TTC549 (cell line): ENCODE measurements around the gene NOTUM.
A peak's percentile ranks its signal among the peaks of the same experiment; 100 is the strongest.
"Not testable (repeated sequence)": the region's sequence is repeated elsewhere in the genome, so short reads cannot be mapped to it uniquely, and the experiment has no call there.

Experiments
- FAIRE-seq: peaks from 2 replicates; lab custom pipeline; 2012; peaks lifted over from hg19 to GRCh38; lab: Jason Lieb, UNC

Gene NOTUM

DNA sequence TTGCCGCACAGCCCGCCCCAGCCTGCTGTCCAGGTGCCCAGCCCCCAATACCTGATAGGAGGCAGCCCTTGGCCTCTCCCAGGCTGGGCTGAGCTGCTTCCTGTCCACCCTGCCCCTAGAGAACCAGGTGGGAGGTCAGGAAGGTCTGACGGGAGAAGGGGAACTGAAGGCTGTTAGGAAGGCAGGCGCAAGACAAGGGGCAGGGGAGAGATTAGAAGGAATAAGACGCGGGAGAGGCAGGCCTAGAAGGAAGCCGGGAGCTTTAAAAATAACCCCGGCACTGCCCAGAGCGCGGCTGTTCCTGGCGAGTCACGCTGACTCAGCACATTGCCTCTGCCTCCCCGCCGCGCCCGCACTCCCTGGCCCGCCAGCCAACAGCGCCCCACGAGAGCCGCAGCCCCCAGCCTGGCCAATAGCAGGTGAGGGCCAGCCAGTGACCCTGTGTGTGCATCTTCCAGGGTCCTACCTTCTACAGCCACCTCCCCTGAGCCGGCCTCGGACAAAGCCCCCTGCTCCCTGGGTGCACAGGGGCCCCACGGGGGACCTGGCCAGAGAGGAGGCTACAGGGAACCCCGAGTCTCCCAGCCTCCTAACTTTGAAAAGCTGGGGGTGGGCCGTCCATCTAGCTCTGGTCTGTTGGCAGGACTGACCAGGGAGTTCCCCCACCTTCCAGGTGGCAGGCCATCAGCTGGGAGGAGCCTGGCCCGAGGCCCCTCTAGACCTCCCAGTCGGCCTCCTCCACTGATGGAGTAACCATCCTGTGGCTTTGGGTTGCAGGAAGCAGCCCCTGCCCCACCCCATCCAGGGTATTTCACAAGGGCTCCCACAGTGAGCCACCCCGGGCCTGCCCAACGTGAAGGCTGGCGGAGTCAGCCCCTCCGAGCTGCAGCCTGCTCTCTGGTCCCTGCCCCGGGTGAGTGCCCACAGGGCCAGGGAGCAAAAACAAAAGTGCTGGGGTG, 37.4 kb downstream of the NOTUM start:
- no peak for FAIRE-seq

DNA sequence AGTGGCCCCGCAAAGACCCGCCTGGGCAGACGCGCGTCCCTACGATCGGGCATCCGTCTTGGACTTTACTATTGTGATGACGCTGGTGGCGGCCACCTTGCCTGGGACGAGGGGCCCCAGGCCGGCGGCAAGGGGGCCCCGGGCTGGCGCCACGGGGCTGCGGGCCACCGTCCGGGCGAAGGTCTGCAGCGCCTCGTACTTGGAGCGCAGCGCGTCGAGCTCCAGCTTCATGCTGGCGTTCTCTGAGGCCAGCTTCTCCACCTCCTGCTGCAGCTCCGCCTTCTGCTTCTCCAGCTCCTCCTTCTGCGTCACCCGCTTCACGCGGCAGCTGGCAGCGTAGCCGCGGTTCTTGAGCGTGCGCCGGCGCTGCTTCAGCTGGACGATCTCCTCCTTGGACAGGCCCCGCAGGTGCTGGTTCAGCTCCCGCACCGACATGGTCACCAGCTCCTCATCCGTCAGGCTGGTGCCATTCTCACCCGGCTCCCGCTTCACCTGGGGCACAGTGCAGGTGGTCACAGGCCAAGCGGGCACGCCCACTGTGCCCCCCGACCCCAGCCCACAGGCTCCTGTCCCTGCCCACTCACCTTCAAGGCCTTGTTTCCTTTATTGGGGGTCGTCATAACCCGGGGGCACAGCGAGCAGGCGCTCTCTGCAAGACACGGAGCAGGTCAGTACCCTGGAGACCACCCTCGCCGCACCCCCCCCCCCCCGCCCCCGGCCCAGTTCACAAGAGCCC, 38.3 kb downstream of the NOTUM start:
- FAIRE-seq = no peak

DNA sequence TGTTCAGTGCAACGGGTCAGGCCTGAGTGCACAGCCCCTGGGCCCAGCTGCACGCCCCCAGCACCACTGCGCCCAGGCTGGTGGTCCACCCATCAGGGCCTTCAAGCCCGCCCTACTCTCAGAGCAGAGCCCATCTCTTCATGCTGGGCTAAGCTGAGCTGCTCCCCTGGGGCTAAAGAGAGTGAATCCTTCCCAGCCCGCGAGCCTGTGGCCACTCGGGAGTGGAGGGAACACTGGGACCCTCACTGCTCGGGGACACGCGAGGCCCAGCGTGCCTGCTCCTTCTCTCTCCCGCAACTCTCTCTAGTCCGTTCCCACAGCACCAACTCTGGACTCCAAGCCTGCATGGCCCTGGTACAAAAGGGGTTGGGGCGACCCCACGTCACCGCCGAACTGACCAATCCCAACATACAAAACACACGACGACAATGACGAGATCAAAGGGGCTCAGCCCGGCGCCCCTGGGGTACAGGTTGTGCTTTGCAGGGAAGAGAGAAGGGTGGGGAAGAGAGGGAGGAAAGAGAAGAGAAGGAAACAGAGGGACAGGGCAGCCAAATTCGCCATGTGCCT, 38.9 kb downstream of the NOTUM start:
- no peak for FAIRE-seq

DNA sequence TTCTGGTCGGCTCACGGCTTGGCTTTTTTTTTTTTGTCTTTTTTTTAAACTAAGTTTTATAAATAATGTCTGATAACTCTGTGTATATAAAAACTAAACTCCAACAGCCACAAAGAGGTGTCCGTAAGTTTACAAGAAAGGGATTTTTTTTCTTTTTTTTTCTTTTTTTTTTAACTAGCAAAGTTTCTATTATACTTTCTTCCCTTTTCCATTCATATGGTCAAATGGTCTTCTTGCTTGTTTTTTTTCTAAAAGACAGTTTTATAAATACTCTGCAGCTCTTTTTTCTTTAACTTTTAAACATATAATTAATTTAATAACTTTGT, 39.5 kb downstream of the NOTUM start:
- FAIRE-seq = peak; percentile 55

DNA sequence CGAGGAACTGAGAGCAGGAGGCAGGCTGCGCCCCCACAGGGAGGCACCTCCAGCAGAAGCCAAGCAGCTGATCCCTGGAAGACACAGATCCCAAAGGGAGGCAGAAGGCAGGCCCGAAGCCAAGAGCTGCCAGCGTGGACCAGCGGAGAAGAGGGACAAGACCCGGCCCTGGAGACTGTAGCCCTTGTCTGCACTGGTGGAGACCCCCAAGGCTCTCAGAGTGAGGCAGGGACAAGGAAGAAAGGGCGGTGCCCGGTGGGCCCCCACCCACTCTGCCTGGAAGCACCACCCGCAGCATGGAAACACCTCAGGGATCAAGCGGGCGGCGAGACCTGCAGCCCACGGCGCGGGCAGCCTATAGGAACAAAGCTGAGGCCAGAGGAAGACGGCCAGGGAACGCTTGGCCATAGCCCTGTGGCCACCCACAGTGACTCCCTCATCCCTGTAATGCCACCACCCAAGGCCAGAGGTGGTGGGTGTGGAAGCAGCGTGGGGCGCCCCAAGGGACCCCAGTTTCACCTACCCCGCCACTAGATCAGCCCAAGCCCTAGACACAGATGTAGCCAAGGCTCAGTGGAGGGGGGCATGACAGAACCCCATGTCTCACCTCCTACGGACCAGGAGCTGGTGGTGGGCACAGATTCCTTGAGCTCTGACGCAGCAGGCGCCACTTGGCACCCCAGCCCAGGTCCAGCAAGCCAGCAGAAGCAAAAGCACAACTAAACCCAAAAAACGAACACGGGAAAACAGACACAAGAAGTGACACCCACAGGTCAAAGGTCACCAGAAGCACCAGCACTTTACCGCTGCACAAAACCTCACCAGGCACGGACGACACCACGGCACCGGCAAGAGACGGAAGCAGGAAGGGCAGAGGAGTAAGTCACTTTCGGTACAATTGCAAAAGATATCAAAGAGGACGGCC, 40.1 kb downstream of the NOTUM start:
- FAIRE-seq = no peak

DNA sequence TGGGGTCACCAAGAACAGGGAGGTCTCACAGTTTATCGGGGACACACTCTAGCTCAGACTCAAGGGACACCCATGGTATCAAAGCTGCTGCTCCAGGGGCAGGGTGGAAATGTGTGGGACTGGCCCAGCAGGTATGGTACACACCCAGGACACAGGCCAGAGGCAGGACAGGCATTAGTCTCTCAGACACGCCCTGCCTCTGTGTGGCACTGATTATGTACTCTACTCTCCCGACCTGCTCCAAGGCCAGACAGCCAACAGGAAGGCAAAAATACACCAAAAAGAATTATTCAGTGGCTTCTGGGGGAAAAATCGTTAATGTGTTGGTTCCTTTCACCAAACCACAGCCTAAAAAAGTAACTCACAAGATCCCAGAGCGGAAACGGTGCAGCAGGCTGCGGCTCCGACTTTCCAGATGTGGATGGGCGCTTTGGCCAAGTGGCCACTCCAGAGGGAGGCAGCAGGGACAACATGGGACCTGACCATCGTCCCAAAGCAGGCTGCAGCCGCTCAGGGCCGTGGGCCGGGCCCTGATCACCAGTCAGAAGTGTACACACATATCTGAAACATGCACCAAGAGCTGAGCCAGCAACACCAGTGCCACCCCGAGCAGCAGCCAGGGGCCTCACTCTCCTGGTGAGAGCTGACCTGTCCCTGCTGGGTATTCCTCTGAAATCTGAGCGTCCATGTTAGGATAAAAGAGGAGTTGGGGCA, 42.0 kb downstream of the NOTUM start:
- no peak for FAIRE-seq

DNA sequence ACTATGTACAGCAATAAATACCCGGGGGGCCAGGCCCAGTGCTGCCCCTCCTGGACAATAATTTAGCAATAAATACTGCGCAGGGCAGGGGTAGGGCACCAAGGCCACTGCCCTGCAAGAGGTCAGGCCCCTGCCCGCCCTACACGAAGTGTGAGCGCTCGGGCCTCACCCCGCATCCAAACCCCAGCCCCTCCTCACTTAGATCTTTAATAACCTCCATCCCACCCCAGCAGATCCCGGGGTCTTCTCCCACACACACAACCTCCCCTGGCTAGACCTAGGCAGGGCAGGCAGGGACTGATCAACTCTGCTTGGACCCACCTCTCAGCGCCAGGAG, 42.7 kb downstream of the NOTUM start:
- FAIRE-seq = not testable (repeated sequence)

DNA sequence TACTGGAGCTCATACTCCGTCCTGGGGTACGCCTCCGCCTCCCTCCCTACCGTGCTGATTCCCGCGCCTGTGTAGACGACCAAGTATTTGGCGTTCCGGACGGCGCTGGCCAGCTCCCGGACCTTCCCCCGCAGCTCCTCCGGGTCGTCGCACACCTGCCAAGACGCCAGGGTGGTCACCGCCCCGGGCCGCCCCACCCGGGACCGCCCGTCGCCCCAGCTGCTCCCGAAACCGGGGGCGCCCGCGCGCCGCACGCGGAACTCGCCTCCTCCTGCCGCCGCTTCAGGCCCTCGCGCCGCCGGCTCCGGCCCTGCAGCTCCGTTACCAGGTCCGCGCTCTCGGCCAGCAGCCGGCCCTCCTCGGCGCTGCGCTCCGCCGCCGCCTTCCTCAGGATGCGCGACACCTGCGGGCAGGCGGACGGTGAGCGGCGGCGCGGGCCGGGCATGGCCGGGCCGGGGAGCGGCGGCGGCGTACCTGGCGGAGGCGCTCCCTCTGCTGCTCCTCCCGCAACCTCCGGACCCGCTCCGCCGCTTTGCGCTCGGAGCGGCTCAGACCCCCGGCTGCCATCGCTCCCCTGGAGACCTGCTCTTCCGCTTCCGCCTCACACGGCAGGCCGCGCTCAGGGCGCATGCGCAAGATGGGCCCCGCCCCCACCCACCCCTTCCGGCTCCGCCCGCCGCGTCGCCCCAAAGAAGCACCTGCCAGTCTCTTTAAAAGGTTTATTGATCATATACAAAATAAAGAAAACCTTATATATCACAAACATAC, 43.2 kb downstream of the NOTUM start, which contains the start of gene SIRT7:
TSS of gene SIRT7 (minus strand) at position 612 of the 768 bp plus-strand sequence. CDS start at position 567, 45 bp downstream.
- FAIRE-seq = no peak

DNA sequence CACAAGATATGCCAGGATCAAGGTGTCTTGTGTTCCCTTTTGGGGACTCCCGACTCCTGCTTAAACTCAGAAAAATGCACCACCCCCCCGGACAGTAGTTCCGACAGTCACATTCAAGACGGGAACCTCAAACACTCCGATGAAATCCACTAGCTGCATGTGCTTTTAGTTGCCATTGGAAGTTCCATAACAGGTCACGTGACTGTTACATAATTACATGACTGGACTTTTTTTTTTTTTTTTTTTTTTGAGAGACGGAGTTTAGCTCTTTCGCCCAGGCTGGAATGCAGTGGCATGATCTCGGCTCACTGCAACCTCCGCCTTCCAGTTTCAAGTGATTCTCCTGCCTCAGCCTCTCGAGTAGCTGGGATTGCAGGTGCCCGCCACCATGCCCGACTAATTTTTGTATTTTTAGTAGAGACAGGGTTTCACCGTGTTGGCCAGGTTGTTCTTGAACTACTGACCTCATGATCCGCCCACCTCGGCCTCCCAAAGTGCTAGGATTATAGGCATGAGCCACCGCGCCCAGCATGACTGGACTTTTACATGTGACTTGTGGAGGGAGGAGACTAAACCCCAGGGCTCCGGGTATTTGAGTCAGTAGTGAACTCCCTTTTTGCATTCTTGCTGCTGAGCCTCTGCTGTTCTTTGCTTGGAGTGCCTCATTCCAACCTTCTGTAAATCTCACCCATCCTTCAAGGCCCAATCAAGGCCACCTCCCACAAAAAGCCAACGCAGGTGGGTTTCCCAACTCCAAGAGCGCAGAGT, 44.6 kb downstream of the NOTUM start:
- FAIRE-seq = no peak

DNA sequence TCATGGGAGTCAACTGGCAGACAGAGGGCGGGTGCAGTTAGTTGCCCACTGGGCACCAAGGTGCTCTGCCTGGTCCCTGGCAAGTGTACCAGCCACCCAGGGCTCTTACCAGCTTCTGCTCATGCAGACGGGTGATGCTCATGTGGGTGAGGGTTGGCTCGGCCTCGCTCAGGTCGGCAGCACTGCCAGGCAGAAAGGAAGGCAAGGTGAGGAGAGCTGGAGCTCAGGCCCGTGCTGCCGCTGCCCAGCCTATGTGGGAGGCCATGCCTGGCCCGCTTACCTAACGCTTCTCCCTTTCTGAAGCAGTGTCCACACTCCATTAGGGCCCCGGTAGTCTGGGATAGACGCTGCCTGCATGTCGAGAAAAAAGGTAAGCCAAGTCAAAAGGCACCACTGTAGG, 45.7 kb downstream of the NOTUM start:
- no peak for FAIRE-seq

DNA sequence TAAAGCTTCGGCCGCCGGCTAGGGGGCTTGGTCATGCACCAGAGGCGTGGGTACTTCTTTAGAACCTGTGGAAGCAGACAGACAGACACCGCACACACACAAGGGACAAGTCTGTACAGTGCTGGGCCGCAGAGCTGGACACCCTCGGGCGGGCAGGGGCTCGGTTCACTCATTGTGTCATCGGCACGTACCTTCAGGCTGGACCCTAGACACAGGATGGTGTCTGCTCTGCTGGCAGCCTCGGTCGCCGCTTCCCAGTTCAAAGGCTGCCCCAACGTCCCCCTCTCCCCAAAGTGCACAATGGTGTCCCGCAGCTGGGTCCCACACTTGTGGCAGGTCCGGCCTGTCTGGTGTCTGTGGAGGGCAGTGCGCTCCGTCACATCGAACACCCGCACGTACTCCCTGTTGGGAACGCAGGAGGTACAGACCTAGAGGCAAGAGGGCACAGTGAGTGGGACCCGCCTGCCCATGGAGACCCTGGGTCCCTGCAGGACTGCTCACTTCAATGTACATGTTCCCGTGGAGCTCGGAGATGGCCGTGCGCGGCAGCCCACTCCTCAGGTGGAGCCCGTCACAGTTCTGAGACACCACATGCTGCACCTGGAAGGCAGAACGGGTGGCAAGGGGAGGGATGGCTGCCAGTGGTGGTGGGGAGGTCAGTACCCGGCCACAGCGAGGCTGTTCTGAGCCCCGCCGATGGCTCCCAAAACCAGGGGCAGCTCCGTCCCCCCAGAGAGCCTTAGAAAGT, 46.7 kb downstream of the NOTUM start:
- FAIRE-seq = no peak

DNA sequence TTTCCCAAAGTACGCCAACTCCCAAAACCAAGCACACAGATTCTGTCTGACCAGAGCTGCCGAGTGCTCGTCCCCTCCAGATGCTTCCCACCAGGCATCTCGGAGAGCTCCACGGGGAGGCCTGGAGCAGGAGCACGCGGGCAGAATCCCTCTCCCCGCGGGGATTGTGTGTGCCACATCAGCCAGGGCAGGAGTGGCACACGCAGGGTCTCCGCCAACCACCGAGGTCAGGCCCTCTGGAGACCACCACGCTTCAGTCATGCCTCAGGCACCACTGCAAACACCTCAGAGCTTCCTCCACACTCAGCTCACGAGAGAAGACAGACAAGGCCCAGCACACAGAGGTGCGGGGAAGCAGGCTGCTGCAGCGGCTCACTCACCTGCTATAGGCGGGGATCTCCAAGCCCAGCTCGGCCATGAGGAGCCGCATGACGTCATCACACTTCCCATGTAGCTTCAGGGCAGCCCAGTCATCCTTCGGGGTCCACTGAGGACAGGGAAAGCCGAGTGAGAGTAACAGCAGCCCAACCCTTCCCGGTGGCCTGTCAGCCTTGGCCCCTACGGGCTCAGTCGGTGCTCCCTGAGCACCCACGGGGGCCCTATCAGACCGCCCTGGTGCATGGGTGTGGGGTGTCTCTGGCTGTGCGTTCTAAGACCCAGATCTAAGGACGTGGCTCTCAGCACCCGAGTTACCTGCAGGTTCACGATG, 47.4 kb downstream of the NOTUM start:
- no peak for FAIRE-seq

DNA sequence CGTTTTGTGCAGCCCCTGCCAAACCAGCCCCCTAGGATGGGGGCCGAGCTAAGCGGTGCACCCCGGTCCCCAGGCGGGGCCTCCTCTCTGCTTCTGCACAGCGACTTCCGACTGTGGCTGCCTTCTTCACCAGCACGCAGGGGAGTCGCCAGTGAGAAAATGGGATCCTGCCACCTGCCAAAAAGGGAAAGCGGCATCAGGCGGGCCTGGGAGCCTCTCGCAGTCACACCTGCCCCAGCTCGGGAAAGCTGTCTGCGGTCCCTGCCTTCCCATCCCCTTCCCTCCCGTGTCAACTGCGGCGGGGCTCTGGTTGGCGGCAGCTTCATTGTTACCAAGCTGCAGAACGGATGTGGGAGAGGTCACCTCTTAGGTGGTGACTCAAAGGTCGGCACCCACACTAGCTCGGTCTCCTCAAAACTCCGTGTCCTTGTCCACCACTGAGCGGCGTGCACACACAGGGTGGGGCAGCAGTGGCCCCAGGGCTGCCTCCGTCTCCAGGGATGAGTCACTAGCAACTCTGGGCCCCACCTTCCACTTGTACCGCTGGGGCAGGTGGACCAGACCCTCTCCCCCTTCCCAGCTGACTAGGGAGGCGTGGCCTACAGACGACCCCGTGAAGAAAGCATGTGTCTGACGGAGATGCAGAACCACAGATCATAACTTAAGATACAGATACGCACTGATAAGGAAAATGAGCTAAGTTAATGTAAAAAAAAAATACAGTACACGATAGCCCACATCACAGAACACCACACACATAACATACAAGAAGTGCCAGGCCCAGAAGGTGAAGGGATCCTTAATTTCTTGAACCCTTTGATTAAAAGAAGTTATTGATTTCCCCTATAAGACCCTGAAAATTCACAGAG, 48.3 kb downstream of the NOTUM start:
- FAIRE-seq = no peak

DNA sequence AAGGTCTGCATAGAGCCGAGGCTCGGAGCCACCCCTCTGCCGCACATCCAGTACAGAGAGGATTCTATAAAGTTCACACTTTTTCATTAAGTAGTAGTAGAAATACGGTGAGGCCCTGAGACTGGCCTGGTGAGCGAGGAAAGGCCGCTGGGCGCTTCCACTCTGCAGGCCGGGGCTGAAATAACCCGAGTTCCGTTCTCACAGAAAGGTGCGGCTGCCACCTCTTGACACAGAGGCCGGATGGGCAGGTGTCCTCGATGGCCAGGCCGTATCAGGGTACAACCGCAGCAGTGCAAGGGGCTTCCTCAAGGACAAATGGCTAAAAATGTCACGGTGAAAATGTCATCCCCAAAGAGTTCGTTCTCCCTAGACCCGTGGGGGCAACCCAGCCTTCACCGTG, 49.0 kb downstream of the NOTUM start:
- no peak for FAIRE-seq

DNA sequence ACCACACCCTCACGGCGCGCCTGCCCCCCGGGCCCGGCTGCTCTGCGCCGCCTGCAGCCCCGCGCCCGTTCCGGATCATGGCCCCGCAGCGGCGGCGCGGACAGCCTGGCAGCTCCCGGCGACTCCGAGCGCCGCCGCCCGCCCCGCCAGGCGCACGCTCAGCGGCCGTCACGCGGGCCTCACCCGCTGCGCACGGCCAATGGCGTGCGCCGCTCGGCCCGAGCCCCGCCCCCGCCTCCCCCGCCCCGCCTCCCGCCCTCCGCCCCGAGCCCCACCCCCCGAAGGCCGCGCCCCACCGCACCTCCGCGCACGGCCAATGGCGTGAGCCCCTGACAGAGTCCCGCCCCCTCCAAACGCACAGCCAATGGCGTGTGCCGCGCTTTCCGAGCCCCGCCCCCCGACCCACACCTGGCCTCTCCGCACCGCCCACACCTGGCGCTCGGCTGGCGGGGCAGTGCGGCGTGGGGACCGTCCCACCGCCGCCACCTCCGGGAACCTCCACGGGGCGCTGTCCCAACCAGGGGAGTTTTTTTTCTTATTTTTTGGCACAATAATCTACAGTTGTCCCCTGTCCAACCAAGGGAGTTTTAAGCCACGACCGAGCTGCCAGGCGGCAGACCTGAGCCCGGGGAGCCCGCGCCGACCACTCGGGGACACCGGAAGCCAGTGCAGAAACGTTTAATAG, 49.6 kb downstream of the NOTUM start, which contains the start of gene PCYT2:
TSS of gene PCYT2 (minus strand) at position 123 of the 685 bp plus-strand sequence. CDS start at position 79, 44 bp downstream.
- no peak for FAIRE-seq

DNA sequence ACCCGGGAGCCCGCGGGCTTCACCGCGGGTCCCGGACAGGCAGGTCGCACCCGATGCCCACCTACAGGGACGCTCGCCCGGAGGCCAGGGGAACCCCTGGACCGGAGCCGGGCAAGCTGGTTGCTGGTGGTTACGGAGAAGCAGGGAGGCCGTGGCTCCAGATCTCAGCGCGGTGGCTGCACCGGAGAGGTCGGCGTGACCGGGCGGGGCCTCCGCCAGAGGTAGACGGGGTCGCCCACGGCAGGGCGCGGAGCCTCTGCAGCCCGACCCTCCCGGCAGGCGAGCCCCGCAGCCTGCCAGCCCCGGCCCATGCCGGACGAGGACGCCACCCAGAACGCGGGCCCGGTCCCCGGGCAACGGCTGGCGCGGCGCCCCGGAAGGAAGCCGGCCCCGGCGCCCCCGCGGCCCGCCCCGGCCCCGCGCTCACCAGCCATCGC, 50.1 kb downstream of the NOTUM start:
- no peak for FAIRE-seq
